GM21529 (cell line): ENCODE measurements around the gene RPN2.

Experiments used
- ATAC-seq: cut with Tn5 transposase; IDR thresholded peaks from one replicate; pipeline ENCODE4 v1.9.1; 2021; ENCODE audit not compliant: unreplicated experiment

The RPN2 gene

GRCh38 chr20:37209193-37209592, 30.1 kb downstream of the RPN2 start:
- no peak for ATAC-seq

- ATAC-seq: no peak
Observed at GRCh38 chr20:37209661-37210314, 30.7 kb downstream of the RPN2 start.

GRCh38 chr20:37218441-37218840, 39.3 kb downstream of the RPN2 start:
- no peak for ATAC-seq

GRCh38 chr20:37218976-37219375, 39.8 kb downstream of the RPN2 start:
- no peak for ATAC-seq

GRCh38 chr20:37219751-37220668, 40.9 kb downstream of the RPN2 start:
- no peak for ATAC-seq

GRCh38 chr20:37220731-37221130, 41.6 kb downstream of the RPN2 start:
- no peak for ATAC-seq

- ATAC-seq: no peak
Observed at GRCh38 chr20:37222086-37222485, 43.0 kb downstream of the RPN2 start.

GRCh38 chr20:37223053-37223452, 43.9 kb downstream of the RPN2 start:
- no peak for ATAC-seq

- no peak for ATAC-seq
Observed at GRCh38 chr20:37225146-37225545, 46.0 kb downstream of the RPN2 start.

GRCh38 chr20:37226889-37227288, 47.8 kb downstream of the RPN2 start:
- ATAC-seq: no peak

- ATAC-seq: no peak
Observed at GRCh38 chr20:37228082-37228481, 49.0 kb downstream of the RPN2 start.

- no peak for ATAC-seq
Observed at GRCh38 chr20:37228656-37229055, 49.5 kb downstream of the RPN2 start.

- ATAC-seq: no peak
Observed at GRCh38 chr20:37229357-37229756, 50.2 kb downstream of the RPN2 start.

- no peak for ATAC-seq
Observed at GRCh38 chr20:37230200-37230599, 51.1 kb downstream of the RPN2 start.

GRCh38 chr20:37231947-37232630, 53.0 kb downstream of the RPN2 start:
- no peak for ATAC-seq

GRCh38 chr20:37233548-37234253, 54.6 kb downstream of the RPN2 start:
- no peak for ATAC-seq

GRCh38 chr20:37234254-37234581, 55.1 kb downstream of the RPN2 start:
- no peak for ATAC-seq

- no peak for ATAC-seq
Observed at GRCh38 chr20:37235065-37235464, 55.9 kb downstream of the RPN2 start.

- ATAC-seq: no peak
Observed at GRCh38 chr20:37236462-37236861, 57.3 kb downstream of the RPN2 start.

- ATAC-seq: no peak
Observed at GRCh38 chr20:37237656-37238055, 58.5 kb downstream of the RPN2 start.

GRCh38 chr20:37238426-37238825, 59.3 kb downstream of the RPN2 start:
- no peak for ATAC-seq
